ENCODE measurements around the gene SLC22A17. TPM values are rescaled to one million over a fixed set of nuclear protein-coding genes. Genes with fewer than 3 reads are reported as not detected.
A peak's percentile ranks its signal among the peaks of the same experiment; 100 is the strongest.

Gene SLC22A17
- total and polyA plus RNA-seq, 2 experiments from 2014 or later = 44.4 to 62.9 TPM

DNA sequence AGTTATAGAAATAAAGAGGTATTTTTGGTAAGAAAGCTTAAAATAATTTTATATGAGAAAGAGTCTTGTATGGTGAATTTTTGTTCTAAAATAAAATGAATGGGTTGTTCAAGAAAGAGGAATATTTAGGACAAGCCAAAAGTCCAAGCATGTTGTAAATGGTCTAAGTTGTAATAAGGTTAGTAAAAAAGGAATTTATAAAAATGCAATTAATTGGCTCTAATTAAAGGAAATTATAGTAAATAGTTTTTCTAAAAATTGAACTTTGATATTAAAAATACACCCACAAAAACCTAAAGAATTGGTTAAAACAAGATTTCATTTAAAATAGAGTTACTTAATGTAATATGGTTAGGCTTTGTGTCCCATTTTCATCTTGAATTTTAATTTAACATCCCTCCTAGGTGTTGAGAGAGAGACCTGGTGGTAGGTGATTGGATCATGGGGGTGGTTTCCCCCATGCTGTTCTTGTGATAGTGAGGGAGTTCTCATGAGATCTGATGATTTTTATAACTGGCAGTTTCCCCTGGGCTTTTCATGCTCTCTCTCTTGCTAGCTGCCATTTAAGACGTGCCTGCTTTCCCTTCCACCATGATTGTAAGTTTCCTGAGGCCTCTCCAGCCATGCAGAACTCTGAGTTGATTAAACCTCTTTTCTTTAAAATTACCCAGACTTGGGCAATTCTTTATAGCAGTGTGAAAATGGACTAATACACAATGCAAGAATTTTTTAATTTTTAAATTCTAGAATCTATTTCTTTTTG, 13.0 kb downstream of the SLC22A17 start:
- H3K27me3 ChIP-seq = no peaks in the 10 kb centered on the region
- no peak overlapping the region for H3K4me3 ChIP-seq
- no peak overlapping the region for H2AFZ ChIP-seq
- H3K9me3 ChIP-seq (ENCODE audit: low read depth) = no peaks in the 10 kb centered on the region
- H3K9me2 ChIP-seq (replicated peaks; ENCODE audit: insufficient read depth) = no peaks in the 10 kb centered on the region
- no peaks in the 10 kb centered on the region for H3K4me1 ChIP-seq (ENCODE audit: insufficient read depth)
- H3K27ac ChIP-seq = no peak overlapping the region
- no peak for DNase-seq (ENCODE audit: low spot score)
- no peaks in the 10 kb centered on the region for H4K20me1 ChIP-seq (ENCODE audit: insufficient read depth, poor library complexity, severe bottlenecking)
- no peaks in the 10 kb centered on the region for H3K79me2 ChIP-seq
- TF ChIP-seq EZH2 (IDR thresholded peaks at IDR 0.05; ENCODE audit: borderline replicate concordance) (no peak), EZH2phosphoT487 (IDR thresholded peaks at IDR 0.05; ENCODE audit: low read depth, severe bottlenecking, unreplicated experiment) (no peak)
- TF ChIP-seq, protein P1, sequence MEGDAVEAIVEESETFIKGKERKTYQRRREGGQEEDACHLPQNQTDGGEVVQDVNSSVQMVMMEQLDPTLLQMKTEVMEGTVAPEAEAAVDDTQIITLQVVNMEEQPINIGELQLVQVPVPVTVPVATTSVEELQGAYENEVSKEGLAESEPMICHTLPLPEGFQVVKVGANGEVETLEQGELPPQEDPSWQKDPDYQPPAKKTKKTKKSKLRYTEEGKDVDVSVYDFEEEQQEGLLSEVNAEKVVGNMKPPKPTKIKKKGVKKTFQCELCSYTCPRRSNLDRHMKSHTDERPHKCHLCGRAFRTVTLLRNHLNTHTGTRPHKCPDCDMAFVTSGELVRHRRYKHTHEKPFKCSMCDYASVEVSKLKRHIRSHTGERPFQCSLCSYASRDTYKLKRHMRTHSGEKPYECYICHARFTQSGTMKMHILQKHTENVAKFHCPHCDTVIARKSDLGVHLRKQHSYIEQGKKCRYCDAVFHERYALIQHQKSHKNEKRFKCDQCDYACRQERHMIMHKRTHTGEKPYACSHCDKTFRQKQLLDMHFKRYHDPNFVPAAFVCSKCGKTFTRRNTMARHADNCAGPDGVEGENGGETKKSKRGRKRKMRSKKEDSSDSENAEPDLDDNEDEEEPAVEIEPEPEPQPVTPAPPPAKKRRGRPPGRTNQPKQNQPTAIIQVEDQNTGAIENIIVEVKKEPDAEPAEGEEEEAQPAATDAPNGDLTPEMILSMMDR (IDR thresholded peaks at IDR 0.05; ENCODE audit: poor library complexity) = no peak
- WGBS (ENCODE audit: low lambda C conversion rate, missing lambda C conversion rate) = 91% methylated on average over 1 of the region's 1 CpG
- H3K4me2 ChIP-seq = no peak overlapping the region
- H3K36me3 ChIP-seq (replicated peaks; ENCODE audit: insufficient read depth, low read depth) = no peaks in the 10 kb centered on the region

DNA sequence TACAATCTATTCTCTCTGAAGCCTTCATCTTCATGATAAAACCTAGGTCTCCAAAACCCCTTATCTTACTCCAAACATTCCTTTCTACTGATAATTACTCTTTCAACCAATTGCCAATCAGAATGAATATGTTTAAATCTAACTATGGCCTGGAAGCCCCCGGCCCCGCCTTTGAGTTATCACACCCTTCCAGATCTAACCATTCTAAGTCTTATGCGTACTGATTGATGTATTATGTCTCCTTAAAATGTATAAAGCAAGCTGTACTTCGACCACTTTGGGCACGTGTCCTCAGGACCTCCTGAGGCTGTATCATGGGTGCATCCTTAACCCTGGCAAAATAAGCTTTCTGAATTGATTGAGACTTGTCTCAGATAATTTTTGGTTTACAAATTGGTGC, 17.1 kb downstream of the SLC22A17 start:
- WGBS (ENCODE audit: low lambda C conversion rate, missing lambda C conversion rate) = 80% methylated on average over 5 of the region's 5 CpGs
- H3K9me2 ChIP-seq (replicated peaks; ENCODE audit: insufficient read depth) = no peaks in the 10 kb centered on the region
- H3K79me2 ChIP-seq = no peaks in the 10 kb centered on the region
- no peaks in the 10 kb centered on the region for H3K4me1 ChIP-seq (ENCODE audit: insufficient read depth)
- TF ChIP-seq EZH2 (IDR thresholded peaks at IDR 0.05; ENCODE audit: borderline replicate concordance) (no peak), EZH2phosphoT487 (IDR thresholded peaks at IDR 0.05; ENCODE audit: low read depth, severe bottlenecking, unreplicated experiment) (no peak)
- TF ChIP-seq, protein P1 (IDR thresholded peaks at IDR 0.05; ENCODE audit: poor library complexity) = no peak
- DNase-seq (ENCODE audit: low spot score) = no peak
- H3K27me3 ChIP-seq = no peaks in the 10 kb centered on the region
- H3K9me3 ChIP-seq (ENCODE audit: low read depth) = no peaks in the 10 kb centered on the region
- no peak overlapping the region for H3K27ac ChIP-seq
- no peaks in the 10 kb centered on the region for H4K20me1 ChIP-seq (ENCODE audit: insufficient read depth, poor library complexity, severe bottlenecking)
- no peaks in the 10 kb centered on the region for H3K36me3 ChIP-seq (replicated peaks; ENCODE audit: insufficient read depth, low read depth)
- H2AFZ ChIP-seq = no peak overlapping the region
- H3K4me3 ChIP-seq = no peak overlapping the region
- H3K4me2 ChIP-seq = no peak overlapping the region

DNA sequence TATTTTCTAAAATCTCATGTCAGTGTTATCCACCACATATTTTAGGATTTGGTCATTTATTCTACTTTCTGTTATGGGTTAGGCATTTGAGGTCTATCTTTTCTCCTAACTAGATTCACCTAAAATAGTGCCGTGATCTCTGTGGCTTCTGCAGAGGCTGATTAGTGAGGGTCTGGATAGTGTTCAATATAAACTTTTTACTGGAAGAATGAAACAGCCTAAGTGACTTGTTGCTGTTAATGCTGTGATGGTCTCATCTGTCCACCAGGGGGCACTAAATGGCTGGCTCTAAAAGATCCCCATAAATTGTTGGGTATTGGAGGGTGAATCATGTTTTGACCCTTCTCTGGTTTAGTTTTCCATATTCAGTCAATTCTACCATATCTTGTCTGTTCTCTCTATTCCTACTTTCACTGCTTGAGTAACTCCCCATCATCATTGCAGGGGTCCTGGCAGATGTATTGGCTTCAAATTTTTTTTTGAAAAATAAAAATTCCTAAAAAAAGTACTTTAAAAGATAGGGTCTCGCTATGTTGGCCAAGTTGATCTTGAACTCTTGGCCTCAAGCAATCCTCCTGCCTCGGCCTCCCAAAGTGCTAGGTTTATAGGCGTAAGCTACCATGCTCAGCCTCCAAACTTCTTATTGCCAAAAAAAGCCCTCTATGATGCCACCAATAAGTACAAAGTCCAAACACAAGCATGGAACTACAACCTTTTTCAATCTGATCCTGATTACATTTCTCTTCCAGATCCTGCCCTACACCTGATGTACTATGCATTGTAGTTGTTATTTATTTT, 24.5 kb downstream of the SLC22A17 start:
- Histone ChIP-seq H4K20me1 (ENCODE audit: insufficient read depth, poor library complexity, severe bottlenecking) (peaks cover 4% of the 10 kb centered on the region), H2AFZ (no peak overlapping the region), H3K36me3 (replicated peaks; ENCODE audit: insufficient read depth, low read depth) (no peaks in the 10 kb centered on the region), H3K27me3 (no peaks in the 10 kb centered on the region), H3K9me3 (ENCODE audit: low read depth) (no peaks in the 10 kb centered on the region), H3K79me2 (peaks cover 11% of the 10 kb centered on the region), H3K27ac (no peak overlapping the region), H3K4me3 (no peak overlapping the region), H3K9me2 (replicated peaks; ENCODE audit: insufficient read depth) (no peaks in the 10 kb centered on the region), H3K4me2 (no peak overlapping the region), H3K4me1 (ENCODE audit: insufficient read depth) (peaks cover 2% of the 10 kb centered on the region)
- 56% methylated on average over 4 of the region's 4 CpGs for WGBS (ENCODE audit: low lambda C conversion rate, missing lambda C conversion rate)
- TF ChIP-seq EZH2 (IDR thresholded peaks at IDR 0.05; ENCODE audit: borderline replicate concordance) (no peak), EZH2phosphoT487 (IDR thresholded peaks at IDR 0.05; ENCODE audit: low read depth, severe bottlenecking, unreplicated experiment) (no peak)
- TF ChIP-seq, protein P1 (IDR thresholded peaks at IDR 0.05; ENCODE audit: poor library complexity) = peak; percentile 86
- peak; percentile 85 for DNase-seq (ENCODE audit: low spot score)

All from hepatocyte (in vitro differentiated cells).